ENCODE measurements around the gene HOGA1. TPM values are rescaled to one million over a fixed set of nuclear protein-coding genes. Genes with fewer than 3 reads are reported as not detected.

HOGA1 gene
- total RNA-seq, 4 donors from 2014 or later, result 0.40 TPM; not detected in 3

DNA sequence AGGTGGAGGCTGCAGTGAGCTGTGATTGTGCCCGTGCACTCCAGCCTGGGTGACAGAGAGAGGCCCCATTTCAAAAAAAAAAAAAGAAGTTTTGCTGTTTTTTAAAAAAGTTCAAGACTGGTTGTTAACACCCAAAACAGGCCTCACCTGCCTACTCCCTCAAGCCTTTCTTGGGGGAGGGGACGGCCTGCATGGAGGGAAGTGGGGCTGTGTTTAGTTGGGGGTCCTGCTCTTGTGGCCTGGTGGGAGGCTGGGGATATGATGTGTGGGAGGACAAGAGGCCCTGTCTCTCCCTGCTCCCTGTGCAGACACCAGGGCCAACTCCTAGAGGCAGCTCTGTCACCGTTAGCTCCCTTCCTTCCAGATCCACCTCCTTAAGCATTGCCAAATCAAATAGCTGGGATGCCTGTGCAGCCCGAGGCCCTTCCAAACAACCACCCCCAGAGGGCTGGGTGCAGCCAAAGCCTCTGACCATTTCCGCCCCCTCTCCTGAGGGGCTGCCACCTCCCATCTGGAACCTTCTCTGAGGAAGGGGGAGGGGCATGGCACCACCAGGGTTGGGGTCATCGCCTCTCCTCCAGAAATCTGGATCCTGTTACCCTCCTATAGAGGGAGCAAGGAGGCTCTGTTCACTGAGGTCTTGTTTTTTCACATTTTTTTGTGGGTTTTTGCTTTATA lies 44.5 kb upstream of the HOGA1 start:
- Histone ChIP-seq H3K36me3 (no peaks in the 10 kb centered on the region), H3K27ac (no peak overlapping the region), H3K4me3 (no peak overlapping the region), H3K27me3 (no peaks in the 10 kb centered on the region), H3K9me3 (no peaks in the 10 kb centered on the region), H3K4me1 (peaks cover 0 to 18% (median 0%) of the 10 kb centered on the region in 4 donors)
- DNase-seq, result no peak
- TF ChIP-seq POLR2A (IDR thresholded peaks at IDR 0.05), result no peak
- TF ChIP-seq, protein P1, sequence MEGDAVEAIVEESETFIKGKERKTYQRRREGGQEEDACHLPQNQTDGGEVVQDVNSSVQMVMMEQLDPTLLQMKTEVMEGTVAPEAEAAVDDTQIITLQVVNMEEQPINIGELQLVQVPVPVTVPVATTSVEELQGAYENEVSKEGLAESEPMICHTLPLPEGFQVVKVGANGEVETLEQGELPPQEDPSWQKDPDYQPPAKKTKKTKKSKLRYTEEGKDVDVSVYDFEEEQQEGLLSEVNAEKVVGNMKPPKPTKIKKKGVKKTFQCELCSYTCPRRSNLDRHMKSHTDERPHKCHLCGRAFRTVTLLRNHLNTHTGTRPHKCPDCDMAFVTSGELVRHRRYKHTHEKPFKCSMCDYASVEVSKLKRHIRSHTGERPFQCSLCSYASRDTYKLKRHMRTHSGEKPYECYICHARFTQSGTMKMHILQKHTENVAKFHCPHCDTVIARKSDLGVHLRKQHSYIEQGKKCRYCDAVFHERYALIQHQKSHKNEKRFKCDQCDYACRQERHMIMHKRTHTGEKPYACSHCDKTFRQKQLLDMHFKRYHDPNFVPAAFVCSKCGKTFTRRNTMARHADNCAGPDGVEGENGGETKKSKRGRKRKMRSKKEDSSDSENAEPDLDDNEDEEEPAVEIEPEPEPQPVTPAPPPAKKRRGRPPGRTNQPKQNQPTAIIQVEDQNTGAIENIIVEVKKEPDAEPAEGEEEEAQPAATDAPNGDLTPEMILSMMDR (IDR thresholded peaks at IDR 0.05), result no peak

DNA sequence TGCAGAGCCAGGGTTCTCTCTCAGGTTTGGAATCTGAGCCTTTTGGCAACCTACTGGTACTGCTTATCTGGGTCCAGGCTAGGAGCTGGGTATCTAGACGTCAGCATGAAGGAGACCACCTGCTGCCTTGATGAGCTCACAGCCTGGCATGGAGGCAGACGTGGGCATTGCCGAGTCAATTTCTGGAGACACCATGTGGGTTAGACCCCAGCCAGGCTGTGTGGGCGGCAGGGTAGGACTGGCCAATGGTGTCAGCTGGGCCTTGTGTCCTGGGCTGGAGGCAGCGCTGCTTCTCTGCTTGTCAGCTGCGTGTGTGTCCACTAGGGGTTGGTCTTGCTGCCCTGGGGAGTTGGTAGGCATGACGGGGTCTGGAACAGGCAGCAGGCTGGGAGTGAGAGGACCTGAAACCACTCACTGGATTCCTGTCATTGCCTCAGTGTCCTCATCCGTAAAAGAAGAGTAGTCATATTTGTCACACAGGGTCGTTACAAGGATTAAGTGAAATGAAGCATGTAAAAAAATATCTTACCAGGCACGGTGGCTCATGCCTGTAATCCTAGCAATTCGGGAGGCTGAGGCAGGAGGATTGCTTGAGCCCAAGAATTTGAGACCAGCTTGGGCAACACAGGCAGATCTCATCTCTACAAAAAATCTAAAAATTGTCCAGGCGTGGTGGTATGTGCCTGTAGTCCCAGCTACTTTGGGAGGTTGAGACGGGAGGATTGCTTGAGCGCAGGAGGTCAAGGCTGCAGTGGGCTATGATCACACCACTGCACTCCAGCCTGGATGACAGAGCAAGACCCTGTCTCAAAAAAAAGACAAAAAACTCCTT lies 43.3 kb upstream of the HOGA1 start:
- DNase-seq, result no peak
- Histone ChIP-seq H3K4me3 (no peak overlapping the region), H3K27ac (no peak overlapping the region)

DNA sequence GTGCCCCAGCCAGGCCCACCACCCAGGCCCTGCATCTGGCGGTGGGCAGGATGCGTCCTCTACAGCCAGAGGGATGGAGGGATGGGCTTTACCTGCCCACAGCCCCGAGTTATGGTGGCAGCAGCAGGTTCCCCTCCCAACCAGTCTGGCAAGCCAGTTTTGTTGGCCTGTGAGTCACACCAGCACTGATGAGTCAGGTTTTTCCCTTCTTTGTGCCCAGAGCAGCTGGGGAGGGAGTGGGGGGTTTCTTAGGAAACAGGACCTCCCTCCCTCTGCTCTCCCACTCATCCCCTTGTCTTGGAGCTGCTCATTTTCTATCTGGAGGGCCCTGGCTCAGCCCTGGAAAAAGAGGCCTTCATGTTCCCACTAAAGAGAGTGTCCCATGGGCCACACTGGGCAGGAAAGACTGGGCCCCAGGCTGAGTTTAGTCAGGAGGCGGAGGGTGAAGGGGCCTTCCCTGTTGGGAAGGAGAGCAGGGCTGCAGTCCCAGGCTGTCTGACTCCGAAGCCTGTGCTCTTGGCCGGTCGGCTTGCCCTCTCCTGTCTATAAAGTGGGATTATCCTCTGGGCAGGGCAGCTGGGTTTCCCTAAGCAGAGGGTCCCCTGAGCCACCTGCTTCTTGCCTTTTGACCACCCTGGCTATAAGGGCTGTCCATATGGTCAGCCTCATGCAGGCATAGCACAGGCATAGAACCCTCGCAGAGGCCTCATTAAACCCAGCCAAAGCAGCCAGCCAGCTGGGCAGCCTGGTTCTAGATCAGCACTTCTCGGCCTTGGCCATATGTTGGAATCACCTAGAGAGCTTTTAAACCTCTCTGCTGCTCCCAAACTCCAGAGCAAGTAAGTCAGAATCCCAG lies 41.8 kb upstream of the HOGA1 start:
- peak in 1 of 3 donors; percentile 61 for DNase-seq
- Histone ChIP-seq H3K27me3 (no peaks in the 10 kb centered on the region), H3K4me3 (no peak overlapping the region), H3K36me3 (no peaks in the 10 kb centered on the region), H3K27ac (peak overlapping the region; percentile 55 to 77 (median 72)), H3K9me3 (no peaks in the 10 kb centered on the region), H3K4me1 (peaks cover 0 to 18% (median 0%) of the 10 kb centered on the region in 4 donors)
- TF ChIP-seq POLR2A (IDR thresholded peaks at IDR 0.05), result no peak
- TF ChIP-seq, protein P1 (IDR thresholded peaks at IDR 0.05), result no peak

More for the DNA sequence above, 43.3 kb upstream of the HOGA1 start:
- H3K36me3 ChIP-seq, result no peaks in the 10 kb centered on the region
- H3K27me3 ChIP-seq, result no peaks in the 10 kb centered on the region
- TF ChIP-seq, protein P1 (IDR thresholded peaks at IDR 0.05), result no peak
- TF ChIP-seq POLR2A (IDR thresholded peaks at IDR 0.05), result no peak
- no peaks in the 10 kb centered on the region for H3K9me3 ChIP-seq
- peaks cover 0 to 18% (median 0%) of the 10 kb centered on the region in 4 donors for H3K4me1 ChIP-seq

DNA sequence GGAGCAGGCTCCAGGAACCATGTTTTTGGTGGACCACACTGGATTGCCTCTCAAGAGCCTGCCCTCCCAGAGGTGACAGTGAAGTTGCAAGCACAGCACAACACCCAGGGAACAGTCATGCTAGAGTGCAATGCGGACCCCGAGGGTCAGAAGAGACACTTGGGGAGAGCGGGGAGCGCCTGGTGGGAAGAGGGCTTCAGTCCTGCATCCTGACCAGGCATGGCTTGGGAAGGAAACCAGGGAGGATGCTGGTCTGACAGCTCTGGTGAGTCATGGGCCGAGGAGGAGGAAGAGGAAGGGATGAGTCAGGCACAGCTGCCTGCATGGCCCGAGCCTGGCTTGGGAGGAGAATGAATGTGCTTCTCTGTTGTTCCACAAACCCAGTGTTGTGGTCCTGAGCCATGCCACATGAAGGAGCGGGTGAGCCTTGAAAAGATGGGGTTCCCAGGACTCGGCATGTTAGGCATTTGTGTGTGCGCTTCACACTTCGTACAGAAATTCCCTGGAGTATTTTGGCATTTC lies 41.1 kb upstream of the HOGA1 start:
- no peaks in the 10 kb centered on the region for H3K9me3 ChIP-seq
- no peaks in the 10 kb centered on the region for H3K27me3 ChIP-seq
- TF ChIP-seq POLR2A (IDR thresholded peaks at IDR 0.05), result no peak
- TF ChIP-seq, protein P1 (IDR thresholded peaks at IDR 0.05), result no peak
- no peak overlapping the region for H3K4me3 ChIP-seq
- H3K4me1 ChIP-seq, result peaks cover 0 to 18% (median 0%) of the 10 kb centered on the region in 4 donors
- peak in 2 of 3 donors; percentile 28 to 76 for DNase-seq
- H3K27ac ChIP-seq, result peak overlapping the region; percentile 55 to 77 (median 72)
- H3K36me3 ChIP-seq, result no peaks in the 10 kb centered on the region

Measured in Peyer's patch (tissue), 4 donors.